HG03439 (cell line): ENCODE measurements around the gene MED27.

Source experiments
- ATAC-seq: cut with Tn5 transposase; IDR thresholded peaks from one replicate; pipeline ENCODE4 v1.9.1; 2021; ENCODE audit warnings: mild to moderate bottlenecking, moderate library complexity; ENCODE audit not compliant: unreplicated experiment

The MED27 gene

GRCh38 chr9:132002643-132003318, 76.9 kb downstream of the MED27 start:
- ATAC-seq, result no peak

GRCh38 chr9:132001567-132001966, 78.1 kb downstream of the MED27 start:
- ATAC-seq, result no peak

- ATAC-seq, result no peak
These were observed 79.0 kb downstream of the MED27 start for GRCh38 chr9:132000659-132001058.

GRCh38 chr9:131999692-132000551, 79.7 kb downstream of the MED27 start:
- ATAC-seq, result no peak

GRCh38 chr9:131997779-131998178, 81.9 kb downstream of the MED27 start:
- ATAC-seq, result no peak

GRCh38 chr9:131997076-131997475, 82.6 kb downstream of the MED27 start:
- ATAC-seq, result no peak

- ATAC-seq, result no peak
These were observed 84.3 kb downstream of the MED27 start for GRCh38 chr9:131995382-131995781.

GRCh38 chr9:131994364-131995125, 85.1 kb downstream of the MED27 start:
- ATAC-seq, result no peak

- no peak for ATAC-seq
These were observed 86.6 kb downstream of the MED27 start for GRCh38 chr9:131992906-131993657.

GRCh38 chr9:131987232-131987631, 92.4 kb downstream of the MED27 start:
- ATAC-seq, result no peak

- ATAC-seq, result no peak
These were observed 93.1 kb downstream of the MED27 start for GRCh38 chr9:131986576-131986975.

- ATAC-seq, result no peak
These were observed 93.6 kb downstream of the MED27 start for GRCh38 chr9:131986089-131986488.

- no peak for ATAC-seq
These were observed 95.1 kb downstream of the MED27 start for GRCh38 chr9:131984564-131984963.

GRCh38 chr9:131982671-131983239, 96.9 kb downstream of the MED27 start:
- ATAC-seq, result no peak

- ATAC-seq, result no peak
These were observed 97.6 kb downstream of the MED27 start for GRCh38 chr9:131982102-131982501.

GRCh38 chr9:131981116-131981776, 98.4 kb downstream of the MED27 start:
- ATAC-seq, result no peak

GRCh38 chr9:131980267-131981016, 99.2 kb downstream of the MED27 start:
- ATAC-seq, result no peak

- no peak for ATAC-seq
These were observed 102.4 kb downstream of the MED27 start for GRCh38 chr9:131977109-131977838.
